Measurements from ENCODE around the gene PSD4.

GRCh38 chr2:113167115-113167932, 6.4 kb upstream of the PSD4 start:
- TF ChIP-seq CTCF (IDR thresholded peaks at IDR 0.05) = no peak
- no peak for TF ChIP-seq POLR2A (IDR thresholded peaks at IDR 0.05)
